ENCODE data around the gene ATG9A.

GRCh38 chr2:219199470-219200211 is 29.8 kb downstream of the ATG9A start:
- no peak for TF ChIP-seq CTCF (IDR thresholded peaks at IDR 0.05)
- TF ChIP-seq ZFX (IDR thresholded peaks at IDR 0.05; ENCODE audit: borderline replicate concordance), result no peak

All from 22Rv1 (cell line).